HG02938 (cell line): Measurements from ENCODE around the gene PMPCB.
"Not testable (repeated sequence)": the region's sequence is repeated elsewhere in the genome, so short reads cannot be mapped to it uniquely, and the experiment has no call there.

ENCODE experiments used
- ATAC-seq: cut with Tn5 transposase; IDR thresholded peaks from one replicate; pipeline ENCODE4 v1.9.1; 2021; ENCODE audit warnings: mild to moderate bottlenecking, moderate library complexity; ENCODE audit not compliant: unreplicated experiment

The PMPCB gene

GRCh38 chr7:103296901-103297836, at the start of gene PMPCB:
Gene PMPCB, plus strand, starts transcription at chr7:103297435. Its CDS starts 25 bp downstream, at chr7:103297460.
- peak; percentile 93 for ATAC-seq

GRCh38 chr7:103253699-103254506, 43.3 kb upstream of the PMPCB start:
- not testable (repeated sequence) for ATAC-seq

GRCh38 chr7:103264054-103264453, 33.2 kb upstream of the PMPCB start:
- not testable (repeated sequence) for ATAC-seq

- ATAC-seq: not testable (repeated sequence)
Measured at GRCh38 chr7:103266229-103266628, 31.0 kb upstream of the PMPCB start.

GRCh38 chr7:103273374-103273773, 23.9 kb upstream of the PMPCB start:
- not testable (repeated sequence) for ATAC-seq

- ATAC-seq: not testable (repeated sequence)
Measured at GRCh38 chr7:103274867-103275266, 22.4 kb upstream of the PMPCB start.

GRCh38 chr7:103278195-103278594, 19.0 kb upstream of the PMPCB start:
- ATAC-seq: not testable (repeated sequence)

- peak; percentile 41 for ATAC-seq
Measured at GRCh38 chr7:103279636-103279962, 17.6 kb upstream of the PMPCB start.

GRCh38 chr7:103279963-103280802, 17.1 kb upstream of the PMPCB start:
- ATAC-seq: peak; percentile 90

- peak; percentile 14 for ATAC-seq
Measured at GRCh38 chr7:103280803-103281155, 16.5 kb upstream of the PMPCB start.

GRCh38 chr7:103282802-103283427, 14.3 kb upstream of the PMPCB start:
- ATAC-seq: not testable (repeated sequence)

- no peak for ATAC-seq
Measured at GRCh38 chr7:103292122-103292521, 5.1 kb upstream of the PMPCB start.

GRCh38 chr7:103293526-103293925, 3.7 kb upstream of the PMPCB start:
- ATAC-seq: no peak

GRCh38 chr7:103297837-103298179, 573 bp downstream of the PMPCB start:
- peak; percentile 20 for ATAC-seq

GRCh38 chr7:103299660-103300059, 2.4 kb downstream of the PMPCB start:
- ATAC-seq: no peak

- ATAC-seq: no peak
Measured at GRCh38 chr7:103301441-103301840, 4.2 kb downstream of the PMPCB start.

GRCh38 chr7:103307503-103308231, 10.4 kb downstream of the PMPCB start:
- no peak for ATAC-seq

- no peak for ATAC-seq
Measured at GRCh38 chr7:103314852-103315251, 17.6 kb downstream of the PMPCB start.

- no peak for ATAC-seq
Measured at GRCh38 chr7:103316380-103316941, 19.2 kb downstream of the PMPCB start.

GRCh38 chr7:103317009-103317408, 19.8 kb downstream of the PMPCB start:
- ATAC-seq: no peak
